HG02943 (cell line): ENCODE data around the gene ZNF653.
"Not testable (repeated sequence)": the region's sequence is repeated elsewhere in the genome, so short reads cannot be mapped to it uniquely, and the experiment has no call there.

Experiments used
- ATAC-seq: cut with Tn5 transposase; IDR thresholded peaks from one replicate; pipeline ENCODE4 v1.9.1; 2021; ENCODE audit warnings: mild to moderate bottlenecking, low read depth, moderate library complexity; ENCODE audit not compliant: unreplicated experiment

The ZNF653 gene

GRCh38 chr19:11482384-11483050 lies 23.1 kb downstream of the ZNF653 start:
- peak; percentile 53 for ATAC-seq

GRCh38 chr19:11481534-11482383 lies 23.9 kb downstream of the ZNF653 start:
- peak; percentile 45 for ATAC-seq

- ATAC-seq, result no peak
These were observed 24.7 kb downstream of the ZNF653 start, which contains the start of gene ELAVL3 for GRCh38 chr19:11480715-11481533. ELAVL3 (minus strand) TSS chr19:11481046; CDS start chr19:11480608, 438 bp downstream.

GRCh38 chr19:11479898-11480714 lies 25.5 kb downstream of the ZNF653 start:
- no peak for ATAC-seq

- ATAC-seq, result no peak
These were observed 26.3 kb downstream of the ZNF653 start for GRCh38 chr19:11479090-11479897.

- ATAC-seq, result no peak
These were observed 27.2 kb downstream of the ZNF653 start for GRCh38 chr19:11478167-11479089.

- ATAC-seq, result no peak
These were observed 29.8 kb downstream of the ZNF653 start for GRCh38 chr19:11475861-11476260.

- ATAC-seq, result not testable (repeated sequence)
These were observed 30.3 kb downstream of the ZNF653 start for GRCh38 chr19:11475343-11475742.

- no peak for ATAC-seq
These were observed 31.9 kb downstream of the ZNF653 start for GRCh38 chr19:11473725-11474124.

- ATAC-seq, result not testable (repeated sequence)
These were observed 37.3 kb downstream of the ZNF653 start for GRCh38 chr19:11468266-11468845.

GRCh38 chr19:11465600-11465999 lies 40.0 kb downstream of the ZNF653 start:
- ATAC-seq, result no peak

- no peak for ATAC-seq
These were observed 41.0 kb downstream of the ZNF653 start for GRCh38 chr19:11464333-11465265.

- ATAC-seq, result no peak
These were observed 42.2 kb downstream of the ZNF653 start for GRCh38 chr19:11463391-11463790.

GRCh38 chr19:11461453-11461852 lies 44.2 kb downstream of the ZNF653 start:
- no peak for ATAC-seq

- no peak for ATAC-seq
These were observed 45.4 kb downstream of the ZNF653 start for GRCh38 chr19:11460207-11460606.

GRCh38 chr19:11458912-11459311 lies 46.7 kb downstream of the ZNF653 start:
- ATAC-seq, result not testable (repeated sequence)
